ENCODE measurements around the gene ELAPOR1. TPM values are rescaled to one million over a fixed set of nuclear protein-coding genes. Genes with fewer than 3 reads are reported as not detected.

ELAPOR1 gene
- total and polyA plus RNA-seq, 9 of the 15 experiments (the other 6 are each of a cell fraction or from before 2014, with no cell fraction given), result 0.07 to 1.2 (median 0.18) TPM

GRCh38 chr1:109131800-109132199 lies 17.9 kb downstream of the ELAPOR1 start (continued):
- TF ChIP-seq, protein P1, sequence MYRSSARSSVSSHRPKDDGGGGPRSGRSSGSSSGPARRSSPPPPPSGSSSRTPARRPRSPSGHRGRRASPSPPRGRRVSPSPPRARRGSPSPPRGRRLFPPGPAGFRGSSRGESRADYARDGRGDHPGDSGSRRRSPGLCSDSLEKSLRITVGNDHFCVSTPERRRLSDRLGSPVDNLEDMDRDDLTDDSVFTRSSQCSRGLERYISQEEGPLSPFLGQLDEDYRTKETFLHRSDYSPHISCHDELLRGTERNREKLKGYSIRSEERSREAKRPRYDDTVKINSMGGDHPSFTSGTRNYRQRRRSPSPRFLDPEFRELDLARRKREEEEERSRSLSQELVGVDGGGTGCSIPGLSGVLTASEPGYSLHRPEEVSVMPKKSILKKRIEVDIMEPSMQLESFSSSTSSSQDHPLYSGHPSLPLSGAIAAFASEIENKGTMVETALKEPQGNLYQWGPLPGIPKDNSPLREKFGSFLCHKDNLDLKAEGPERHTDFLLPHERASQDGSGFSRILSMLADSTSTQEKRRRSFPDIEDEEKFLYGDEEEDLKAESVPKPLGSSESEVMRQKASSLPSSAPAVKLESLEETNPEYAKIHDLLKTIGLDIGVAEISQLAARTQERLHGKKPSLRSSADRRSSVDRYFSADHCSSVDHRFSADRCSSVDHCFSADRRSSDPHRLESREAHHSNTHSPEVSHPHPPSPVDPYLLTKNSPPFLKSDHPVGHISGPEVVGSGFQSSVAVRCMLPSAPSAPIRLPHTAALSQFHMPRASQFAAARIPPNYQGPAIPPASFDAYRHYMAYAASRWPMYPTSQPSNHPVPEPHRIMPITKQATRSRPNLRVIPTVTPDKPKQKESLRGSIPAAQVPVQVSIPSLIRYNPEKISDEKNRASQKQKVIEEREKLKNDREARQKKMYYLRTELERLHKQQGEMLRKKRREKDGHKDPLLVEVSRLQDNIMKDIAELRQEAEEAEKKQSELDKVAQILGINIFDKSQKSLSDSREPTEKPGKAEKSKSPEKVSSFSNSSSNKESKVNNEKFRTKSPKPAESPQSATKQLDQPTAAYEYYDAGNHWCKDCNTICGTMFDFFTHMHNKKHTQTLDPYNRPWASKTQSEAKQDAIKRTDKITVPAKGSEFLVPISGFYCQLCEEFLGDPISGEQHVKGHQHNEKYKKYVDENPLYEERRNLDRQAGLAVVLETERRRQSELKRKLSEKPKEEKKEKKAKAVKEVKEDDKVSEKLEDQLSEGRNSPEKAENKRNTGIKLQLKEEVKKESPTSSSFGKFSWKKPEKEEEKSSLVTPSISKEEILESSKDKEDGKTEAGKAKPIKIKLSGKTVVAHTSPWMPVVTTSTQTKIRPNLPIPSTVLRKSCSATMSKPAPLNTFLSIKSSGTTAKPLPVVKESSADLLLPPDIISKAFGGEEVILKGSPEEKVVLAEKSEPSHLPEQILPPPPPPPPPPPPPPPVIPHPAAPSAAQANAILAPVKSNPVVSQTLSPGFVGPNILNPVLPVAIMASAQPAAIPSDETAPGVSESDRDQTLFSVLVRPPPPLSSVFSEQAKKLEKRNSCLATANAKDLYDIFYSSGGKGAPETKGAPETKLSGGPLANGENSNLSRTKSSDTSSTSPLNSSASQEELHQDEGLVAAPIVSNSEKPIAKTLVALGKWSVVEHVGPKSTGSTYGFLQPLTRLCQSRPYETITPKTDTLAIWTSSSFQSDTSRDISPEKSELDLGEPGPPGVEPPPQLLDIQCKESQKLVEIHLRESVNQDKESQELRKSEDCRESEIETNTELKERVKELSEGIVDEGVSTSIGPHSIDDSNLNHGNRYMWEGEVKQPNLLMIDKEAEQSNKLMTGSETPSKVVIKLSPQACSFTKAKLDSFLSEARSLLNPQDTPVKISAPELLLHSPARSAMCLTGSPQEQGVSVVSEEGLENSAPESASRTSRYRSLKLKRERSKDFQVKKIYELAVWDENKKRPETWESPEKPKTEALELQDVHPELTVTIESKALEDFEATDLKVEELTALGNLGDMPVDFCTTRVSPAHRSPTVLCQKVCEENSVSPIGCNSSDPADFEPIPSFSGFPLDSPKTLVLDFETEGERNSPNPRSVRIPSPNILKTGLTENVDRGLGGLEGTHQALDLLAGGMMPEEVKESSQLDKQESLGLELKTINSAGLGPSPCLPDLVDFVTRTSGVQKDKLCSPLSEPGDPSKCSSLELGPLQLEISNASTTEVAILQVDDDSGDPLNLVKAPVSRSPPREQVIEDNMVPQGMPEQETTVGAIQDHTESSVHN (IDR thresholded peaks at IDR 0.05; ENCODE audit: borderline replicate concordance in 1 of 2, low read depth in 1 of 2), result no peak
- TF ChIP-seq NONO (IDR thresholded peaks at IDR 0.05; ENCODE audit: low read depth in 2 of 2, low read length in 1 of 2), result no peak
- TF ChIP-seq ARID1B (IDR thresholded peaks at IDR 0.05), result peak; percentile 42; the same call in 1 of the 2 replicates
- TF ChIP-seq SIRT6 (IDR thresholded peaks at IDR 0.05; ENCODE audit: low read depth, low read length), result no peak
- TF ChIP-seq NR4A1 (CRISPR knock-in tag; IDR thresholded peaks at IDR 0.05), result no peak
- TF ChIP-seq NR4A1 (tag; IDR thresholded peaks at IDR 0.05), result no peak
- TF ChIP-seq JUND (IDR thresholded peaks at IDR 0.05; ENCODE audit: borderline replicate concordance, low read depth, low read length), result no peak
- TF ChIP-seq JUND (tag; IDR thresholded peaks at IDR 0.05; ENCODE audit: borderline replicate concordance, low read depth, low read length), result no peak
- peak; percentile 89 for TF ChIP-seq ZNF316 (IDR thresholded peaks at IDR 0.05)
- TF ChIP-seq MTA1 (IDR thresholded peaks at IDR 0.05; ENCODE audit: borderline replicate concordance), result no peak
- peak; percentile 66 for TF ChIP-seq DPF2 (IDR thresholded peaks at IDR 0.05)
- TF ChIP-seq ATF7 (IDR thresholded peaks at IDR 0.05), result no peak
- no peak for TF ChIP-seq ZNF707 (CRISPR knock-in tag; conservative IDR thresholded peaks at IDR 0.05)
- TF ChIP-seq ZNF740 (CRISPR knock-in tag; IDR thresholded peaks at IDR 0.05), result no peak
- no peak for TF ChIP-seq ZNF740 (tag; IDR thresholded peaks at IDR 0.05)
- TF ChIP-seq FOXM1 (IDR thresholded peaks at IDR 0.05; ENCODE audit: low read depth), result no peak
- no peak for TF ChIP-seq FOXM1 (CRISPR knock-in tag; IDR thresholded peaks at IDR 0.05; ENCODE audit: low read depth)
- peak; percentile 57; the same call in 1 of the 2 replicates for TF ChIP-seq SMARCA4 (IDR thresholded peaks at IDR 0.05)
- TF ChIP-seq, protein P2, sequence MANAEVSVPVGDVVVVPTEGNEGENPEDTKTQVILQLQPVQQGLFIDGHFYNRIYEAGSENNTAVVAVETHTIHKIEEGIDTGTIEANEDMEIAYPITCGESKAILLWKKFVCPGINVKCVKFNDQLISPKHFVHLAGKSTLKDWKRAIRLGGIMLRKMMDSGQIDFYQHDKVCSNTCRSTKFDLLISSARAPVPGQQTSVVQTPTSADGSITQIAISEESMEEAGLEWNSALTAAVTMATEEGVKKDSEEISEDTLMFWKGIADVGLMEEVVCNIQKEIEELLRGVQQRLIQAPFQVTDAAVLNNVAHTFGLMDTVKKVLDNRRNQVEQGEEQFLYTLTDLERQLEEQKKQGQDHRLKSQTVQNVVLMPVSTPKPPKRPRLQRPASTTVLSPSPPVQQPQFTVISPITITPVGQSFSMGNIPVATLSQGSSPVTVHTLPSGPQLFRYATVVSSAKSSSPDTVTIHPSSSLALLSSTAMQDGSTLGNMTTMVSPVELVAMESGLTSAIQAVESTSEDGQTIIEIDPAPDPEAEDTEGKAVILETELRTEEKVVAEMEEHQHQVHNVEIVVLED (CRISPR knock-in tag; IDR thresholded peaks at IDR 0.05), result no peak
- TF ChIP-seq NFE2L1 (tag; IDR thresholded peaks at IDR 0.05; ENCODE audit: borderline replicate concordance, low read depth), result no peak
- TF ChIP-seq HDAC2 (IDR thresholded peaks at IDR 0.05), result 0 out of 2 replicates have a peak, but pooled peaks have one; percentile 36

All from K562 (cell line).